SK-N-SH (cell line): ENCODE results near the gene TOMT. TPM values are rescaled to one million over a fixed set of nuclear protein-coding genes. Genes with fewer than 3 reads are reported as not detected.

Experiments
- CTCF ChIA-PET: fragments of 300-600, 350-600 bp; formaldehyde crosslinking; extraction: SDS; loops from one replicate; lab custom pipeline; 2021; lab: Yijun Ruan, JAX
- POLR2A ChIA-PET: fragments of 350-600 bp; sonication (Branson Sonifier 250); formaldehyde crosslinking; extraction: SDS; loops from one replicate; lab custom pipeline; 2020; ENCODE audit warnings: antibody characterized with exemption, inconsistent platforms; lab: Yijun Ruan, JAX
- DNase-seq: peaks from one replicate; pipeline ENCODE4 v3.0.0; 2012
- H2AFZ ChIP-seq: fragments of 200-600 bp; sonication (generic); 2 replicates; pipeline ENCODE4 v1.8.1; 2016; ENCODE audit warnings: antibody characterized with exemption, mild to moderate bottlenecking, low read depth
- H3F3A ChIP-seq: fragments of 200-600 bp; sonication (generic); replicated peaks from 2 replicates; pipeline ENCODE3; 2016; ENCODE audit warnings: antibody characterized with exemption, mild to moderate bottlenecking; ENCODE audit not compliant: insufficient read depth
- H3K27ac ChIP-seq, 2 experiments: fragments of 200-500 bp in 1 of 2; fragments of 200-600 bp in 1 of 2; sonication (Bioruptor generic) in 1 of 2; sonication (generic), shearing (Covaris generic) in 1 of 2; 2 replicates each; pipeline versions ENCODE4 v1.5.1 to v1.6.1; 2014 to 2016; ENCODE audit warnings: low read depth in 2 of 2, inconsistent platforms in 1 of 2, low read length in 1 of 2, mild to moderate bottlenecking in 1 of 2, mixed read lengths in 1 of 2
- H3K27me3 ChIP-seq: fragments of 200-600 bp; sonication (generic), shearing (Covaris generic); 2 replicates; pipeline ENCODE4 v1.6.1; 2016; ENCODE audit warnings: mixed run types; ENCODE audit not compliant: insufficient read depth
- H3K36me3 ChIP-seq, 2 experiments: fragments of 200-500 bp in 1 of 2; fragments of 200-600 bp in 1 of 2; sonication (Bioruptor generic) in 1 of 2; sonication (generic) in 1 of 2; replicated peaks in 1 of 2; 2 replicates each; pipeline versions ENCODE3 to v1.5.1; 2014 to 2016; ENCODE audit warnings: low read length in 1 of 2, mild to moderate bottlenecking in 1 of 2; ENCODE audit not compliant: insufficient read depth in 2 of 2, control insufficient read depth in 1 of 2
- H3K4me1 ChIP-seq, 2 experiments: fragments of 200-500 bp in 1 of 2; fragments of 200-600 bp in 1 of 2; sonication (Bioruptor generic) in 1 of 2; sonication (generic), shearing (Covaris generic) in 1 of 2; 2 replicates each; pipeline versions ENCODE4 v1.5.1 to v1.6.1; 2014 to 2016; ENCODE audit warnings: low read depth in 1 of 2, low read length in 1 of 2, mixed run types in 1 of 2; ENCODE audit not compliant: insufficient read depth in 2 of 2, control insufficient read depth in 1 of 2
- H3K4me2 ChIP-seq: fragments of 200-600 bp; sonication (generic), shearing (Covaris generic); 2 replicates; pipeline ENCODE4 v1.6.1; 2017; ENCODE audit warnings: mixed run types
- H3K4me3 ChIP-seq, 2 experiments: fragments of 200-500 bp in 1 of 2; fragments of 200-600 bp in 1 of 2; sonication (Bioruptor generic) in 1 of 2; sonication (generic), shearing (Covaris generic) in 1 of 2; 2 replicates each; pipeline versions ENCODE4 v1.5.1 to v1.8.1; 2014 to 2016; ENCODE audit warnings: low read depth in 2 of 2, inconsistent platforms in 1 of 2, low read length in 1 of 2, mild to moderate bottlenecking in 1 of 2, mixed read lengths in 1 of 2, moderate library complexity in 1 of 2
- H3K79me2 ChIP-seq: fragments of 200-600 bp; sonication (generic); 2 replicates; pipeline ENCODE4 v1.8.1; 2017; ENCODE audit warnings: mild to moderate bottlenecking; ENCODE audit not compliant: insufficient read depth
- H3K9ac ChIP-seq: fragments of 200-600 bp; sonication (generic); 2 replicates; pipeline ENCODE4 v1.6.1; 2017; ENCODE audit warnings: mixed run types
- H3K9me2 ChIP-seq: fragments of 200-600 bp; sonication (generic); 2 replicates; pipeline ENCODE4 v1.6.1; 2017; ENCODE audit warnings: mixed run types
- H3K9me3 ChIP-seq: fragments of 200-600 bp; sonication (generic); 2 replicates; pipeline ENCODE4 v1.6.1; 2017; ENCODE audit warnings: mixed run types, mild to moderate bottlenecking, moderate library complexity
- H4K20me1 ChIP-seq: fragments of 200-600 bp; sonication (generic); 2 replicates; pipeline ENCODE4 v1.6.1; 2017; ENCODE audit warnings: mild to moderate bottlenecking, mixed run types; ENCODE audit not compliant: insufficient read depth
- CHD2 ChIP-seq: fragments of 150-350 bp; IDR thresholded peaks from 2 replicates; pipeline ENCODE4 v1.6.1; 2018; ENCODE audit warnings: low read length; ENCODE audit not compliant: partially characterized antibody
- ELF1 ChIP-seq: IDR thresholded peaks from 2 replicates; pipeline ENCODE4 v1.4.0; 2012
- EP300 ChIP-seq, 2 experiments: IDR thresholded peaks; 2 replicates each; pipeline versions ENCODE4 v1.4.0 to v1.6.1; 2012; ENCODE audit warnings: borderline replicate concordance in 1 of 2, low read depth in 1 of 2, low read length in 1 of 2
- EZH2phosphoT487 ChIP-seq: fragments of 200-600 bp; sonication (generic); IDR thresholded peaks from 2 replicates; pipeline ENCODE4 v1.6.1; 2017; ENCODE audit warnings: low read depth, mixed run types, mild to moderate bottlenecking, antibody characterized with exemption, moderate library complexity, borderline replicate concordance
- FOXJ3 ChIP-seq: sonication (generic); formaldehyde crosslinking; IDR thresholded peaks from 2 replicates; pipeline ENCODE4 v1.5.1; 2020; ENCODE audit warnings: mild to moderate bottlenecking, missing genetic modification reagents
- FOXM1 ChIP-seq: IDR thresholded peaks from 2 replicates; pipeline ENCODE4 v1.4.0; 2012; ENCODE audit warnings: low read depth, mild to moderate bottlenecking
- GABPA ChIP-seq: IDR thresholded peaks from 2 replicates; pipeline ENCODE4 v1.4.0; 2012; ENCODE audit warnings: low read depth, mild to moderate bottlenecking
- GATA2 ChIP-seq: sonication (generic); formaldehyde crosslinking; IDR thresholded peaks from 2 replicates; pipeline ENCODE4 v1.5.0; 2020; ENCODE audit warnings: mild to moderate bottlenecking, missing genetic modification reagents
- IRF3 ChIP-seq: fragments of 150-350 bp; IDR thresholded peaks from 2 replicates; pipeline ENCODE4 v1.6.1; 2016; ENCODE audit warnings: mild to moderate bottlenecking, low read depth, low read length
- JUND ChIP-seq: IDR thresholded peaks from 2 replicates; pipeline ENCODE4 v1.4.0; 2012
- MEF2A ChIP-seq: IDR thresholded peaks from 2 replicates; pipeline ENCODE4 v1.4.0; 2012; ENCODE audit warnings: low read depth, borderline replicate concordance
- MXI1 ChIP-seq: IDR thresholded peaks from 2 replicates; pipeline ENCODE4 v1.6.1; 2012; ENCODE audit warnings: mild to moderate bottlenecking, low read depth, low read length, improper control_type of control experiment
- NFIC ChIP-seq: IDR thresholded peaks from 2 replicates; pipeline ENCODE4 v1.4.0; 2012; ENCODE audit warnings: borderline replicate concordance
- RAD21 ChIP-seq: IDR thresholded peaks from 2 replicates; pipeline ENCODE4 v1.6.1; 2012; ENCODE audit warnings: mild to moderate bottlenecking, low read length
- RFX5 ChIP-seq: IDR thresholded peaks from 2 replicates; pipeline ENCODE4 v1.6.1; 2012; ENCODE audit warnings: mild to moderate bottlenecking, improper control_type of control experiment, low read length
- SIN3A ChIP-seq: IDR thresholded peaks from 2 replicates; pipeline ENCODE4 v1.6.1; 2012; ENCODE audit warnings: low read depth, mild to moderate bottlenecking, low read length, moderate library complexity, borderline replicate concordance
- SMC3 ChIP-seq: IDR thresholded peaks from 2 replicates; pipeline ENCODE4 v1.6.1; 2012; ENCODE audit warnings: low read depth, low read length, improper control_type of control experiment
- TAF1 ChIP-seq: IDR thresholded peaks from 2 replicates; pipeline ENCODE4 v1.6.1; 2012; ENCODE audit warnings: low read depth, mild to moderate bottlenecking, low read length, moderate library complexity, borderline replicate concordance
- USF1 ChIP-seq: IDR thresholded peaks from 2 replicates; pipeline ENCODE4 v1.4.0; 2012; ENCODE audit warnings: low read depth, borderline replicate concordance
- USF2 ChIP-seq: fragments of 150-350 bp; IDR thresholded peaks from 2 replicates; pipeline ENCODE4 v1.6.1; 2017; ENCODE audit warnings: antibody characterized with exemption, low read length, low read depth, borderline replicate concordance
- YY1 ChIP-seq: IDR thresholded peaks from 2 replicates; pipeline ENCODE4 v1.4.0; 2012; ENCODE audit warnings: low read depth, mild to moderate bottlenecking
- WGBS: methylation state at CpG from one replicate; pipeline ENCODE4 v1.1.6; 2017; ENCODE audit warnings: low lambda C conversion rate; 5-methylcytosine and 5-hydroxymethylcytosine counted together
- polyA plus RNA-seq, 3 experiments: library from polyadenylated mRNA; depleted of rRNA; stranded (reverse); fragments of >200 nt; gene quantifications; 2 replicates each; pipeline ENCODE4 v1.2.3, GENCODE V29; 2012

The TOMT gene
- polyA plus RNA-seq, 1 of the 3 experiments (the other 2 are of a cell fraction) = not detected

GRCh38 chr11:72075756-72076155, 30.0 kb upstream of the TOMT start:
- peaks cover 27% of the 10 kb centered on the region for H3F3A ChIP-seq
- peaks cover 6 to 27% of the 10 kb centered on the region in 2 experiments for H3K4me1 ChIP-seq
- ChIA-PET CTCF (interaction anchor here (0.9 to 3.2 kb wide), 3 partner anchors 13 to 51 kb away, joined by 5 to 16 read pairs (median 5); no protein-coding TSS in a partner anchor), POLR2A (no interaction called here)
- no peaks in the 10 kb centered on the region for H3K27me3 ChIP-seq
- no peak overlapping the region for H2AFZ ChIP-seq
- peak overlapping the region in 1 of 2 experiments; percentile 12; a peak in 1 of 4 replicates for H3K27ac ChIP-seq
- DNase-seq = no peak
- no peaks in the 10 kb centered on the region for H3K9me2 ChIP-seq
- peaks cover 0 to 4% of the 10 kb centered on the region in 2 experiments for H3K36me3 ChIP-seq
- WGBS = 96% methylated on average over 4 of the region's 4 CpGs
- H4K20me1 ChIP-seq = no peaks in the 10 kb centered on the region
- H3K9ac ChIP-seq = no peak overlapping the region
- TF ChIP-seq MXI1 (no peak), GATA2 (CRISPR knock-in tag) (no peak), CHD2 (no peak), RAD21 (no peak), JUND (no peak), USF1 (no peak), GABPA (no peak)
- no peak overlapping the region for H3K4me2 ChIP-seq
- no peak overlapping the region for H3K4me3 ChIP-seq
- H3K9me3 ChIP-seq = no peaks in the 10 kb centered on the region
- peaks cover 90% of the 10 kb centered on the region for H3K79me2 ChIP-seq

- POLR2A ChIA-PET = interaction anchor here (1.4 to 1.6 kb wide), 2 partner anchors 38 to 40 kb away, joined by 3 to 5 read pairs; no protein-coding TSS in a partner anchor
- no peaks in the 10 kb centered on the region for H3K9me3 ChIP-seq
- peak overlapping the region; percentile 70 to 78; a peak in 2 of 4 replicates for H3K4me3 ChIP-seq
- peak overlapping the region; percentile 53 to 88; a peak in 3 of 4 replicates for H3K27ac ChIP-seq
- DNase-seq = no peak
- H3K4me1 ChIP-seq = peaks cover 5 to 8% of the 10 kb centered on the region in 2 experiments; a peak in 2 of 4 replicates
- WGBS = 80% methylated on average over 6 of the region's 6 CpGs
- CTCF ChIA-PET = interaction anchor here (0.7 to 2.1 kb wide), 8 partner anchors 8 to 353 kb away, joined by 3 to 14 read pairs (median 4); no protein-coding TSS in a partner anchor
- H3K27me3 ChIP-seq = no peaks in the 10 kb centered on the region
- H3K36me3 ChIP-seq = peaks cover 0 to 4% of the 10 kb centered on the region in 2 experiments
- H3K9me2 ChIP-seq = no peaks in the 10 kb centered on the region
- no peaks in the 10 kb centered on the region for H4K20me1 ChIP-seq
- H3K79me2 ChIP-seq = peaks cover 66% of the 10 kb centered on the region
- peak overlapping the region; percentile 78; the same call in 1 of the 2 replicates for H3K9ac ChIP-seq
- H3F3A ChIP-seq = peaks cover 1% of the 10 kb centered on the region
- TF ChIP-seq MEF2A (no peak), RFX5 (no peak), IRF3 (no peak), FOXM1 (no peak), JUND (no peak), USF2 (no peak), EP300 (IDR thresholded peaks at IDR 0.05; ENCODE audit: borderline replicate concordance in 1 of 2, low read depth in 1 of 2, low read length in 1 of 2) (no peak), SMC3 (no peak), SIN3A (no peak), GABPA (no peak), TAF1 (no peak), FOXJ3 (no peak), EZH2phosphoT487 (no peak), YY1 (no peak), NFIC (no peak), ELF1 (no peak)
- H2AFZ ChIP-seq = peak overlapping the region; percentile 37; the same call in 1 of the 2 replicates
- peak overlapping the region; percentile 79 for H3K4me2 ChIP-seq
Observed at GRCh38 chr11:72078477-72078876, 27.2 kb upstream of the TOMT start.
